DMS79 treated with DMSO at 0.1 percent for 48 hours (cell line): ENCODE data around the gene PRDM12.

ENCODE experiments used
- DNase-seq: peaks from one replicate; lab custom pipeline; 2025; lab: John Stamatoyannopoulos, UW

Gene PRDM12

GRCh38 chr9:130664251-130665028 lies at the start of gene PRDM12:
Gene PRDM12, plus strand, starts transcription at chr9:130664594. Its CDS starts 60 bp downstream, at chr9:130664654.
- peak; percentile 11 for DNase-seq

GRCh38 chr9:130616451-130616850 lies 47.9 kb upstream of the PRDM12 start:
- no peak for DNase-seq

- DNase-seq, result no peak
Observed at GRCh38 chr9:130623466-130623865, 40.9 kb upstream of the PRDM12 start.

GRCh38 chr9:130624154-130624553 lies 40.2 kb upstream of the PRDM12 start:
- DNase-seq, result no peak

GRCh38 chr9:130626249-130626996 lies 38.0 kb upstream of the PRDM12 start:
- no peak for DNase-seq

- DNase-seq, result no peak
Observed at GRCh38 chr9:130627051-130627450, 37.3 kb upstream of the PRDM12 start.

GRCh38 chr9:130627896-130628792 lies 36.2 kb upstream of the PRDM12 start:
- DNase-seq, result no peak

- no peak for DNase-seq
Observed at GRCh38 chr9:130629443-130630070, 34.8 kb upstream of the PRDM12 start.

GRCh38 chr9:130630071-130630450 lies 34.3 kb upstream of the PRDM12 start:
- DNase-seq, result no peak

- no peak for DNase-seq
Observed at GRCh38 chr9:130630506-130631330, 33.7 kb upstream of the PRDM12 start.

- no peak for DNase-seq
Observed at GRCh38 chr9:130631331-130632080, 32.9 kb upstream of the PRDM12 start.

GRCh38 chr9:130632081-130632710 lies 32.2 kb upstream of the PRDM12 start:
- DNase-seq, result no peak

GRCh38 chr9:130632841-130633240 lies 31.6 kb upstream of the PRDM12 start:
- no peak for DNase-seq

- no peak for DNase-seq
Observed at GRCh38 chr9:130633336-130634190, 30.8 kb upstream of the PRDM12 start.

GRCh38 chr9:130634191-130634768 lies 30.1 kb upstream of the PRDM12 start:
- DNase-seq, result no peak

- DNase-seq, result peak; percentile 8
Observed at GRCh38 chr9:130634801-130635200, 29.6 kb upstream of the PRDM12 start.

- no peak for DNase-seq
Observed at GRCh38 chr9:130635306-130635705, 29.1 kb upstream of the PRDM12 start.
